Astrocyte (in vitro differentiated cells and primary cell): Measurements from ENCODE around the gene MYO5A. TPM values are rescaled to one million over a fixed set of nuclear protein-coding genes. Genes with fewer than 3 reads are reported as not detected.

Source experiments
- DNase-seq: peaks from one replicate; pipeline ENCODE4 v3.0.0-alpha.2; 2010; ENCODE audit warnings: low read depth
- FAIRE-seq: peaks from 2 replicates; lab custom pipeline; 2011; peaks lifted over from hg19 to GRCh38; lab: Jason Lieb, UNC
- H2AFZ ChIP-seq: 2 replicates; pipeline ENCODE4 v1.6.0; 2012; ENCODE audit warnings: low read depth, low read length, inconsistent platforms
- H3K27ac ChIP-seq: 2 replicates; pipeline ENCODE4 v1.5.1; 2011; ENCODE audit warnings: low read depth, low read length, inconsistent platforms
- H3K27me3 ChIP-seq: 2 replicates; pipeline ENCODE4 v1.6.0; 2011; ENCODE audit warnings: low read length, inconsistent platforms; ENCODE audit not compliant: insufficient read depth
- H3K36me3 ChIP-seq: 2 replicates; pipeline ENCODE4 v1.5.1; 2011; ENCODE audit warnings: low read length, inconsistent platforms; ENCODE audit not compliant: insufficient read depth
- H3K4me1 ChIP-seq: 2 replicates; pipeline ENCODE4 v1.5.1; 2011; ENCODE audit warnings: low read length, inconsistent platforms; ENCODE audit not compliant: insufficient read depth
- H3K4me2 ChIP-seq: 2 replicates; pipeline ENCODE4 v1.6.0; 2012; ENCODE audit warnings: low read length, inconsistent platforms
- H3K4me3 ChIP-seq: 2 replicates; pipeline ENCODE4 v1.5.1; 2011; ENCODE audit warnings: low read depth, mild to moderate bottlenecking, low read length, inconsistent platforms; ENCODE audit not compliant: insufficient read depth
- H3K79me2 ChIP-seq: 2 replicates; pipeline ENCODE4 v1.6.0; 2012; ENCODE audit warnings: mild to moderate bottlenecking, low read length, inconsistent platforms; ENCODE audit not compliant: insufficient read depth
- H3K9ac ChIP-seq: 2 replicates; pipeline ENCODE4 v1.6.0; 2012; ENCODE audit warnings: mild to moderate bottlenecking, low read length, inconsistent platforms
- H3K9me3 ChIP-seq: 2 replicates; pipeline ENCODE4 v1.5.1; 2012; ENCODE audit warnings: low read depth, mild to moderate bottlenecking, low read length, inconsistent platforms; ENCODE audit not compliant: insufficient read depth
- H4K20me1 ChIP-seq: 2 replicates; pipeline ENCODE4 v1.6.0; 2012; ENCODE audit warnings: low read length, inconsistent platforms; ENCODE audit not compliant: insufficient read depth
- H3K27ac Mint-ChIP-seq: one replicate; pipeline ENCODE4 v1.8.0; 2021; ENCODE audit warnings: mild to moderate bottlenecking, mixed read lengths; ENCODE audit not compliant: unreplicated experiment
- H3K27me3 Mint-ChIP-seq: one replicate; pipeline ENCODE4 v1.8.0; 2021; ENCODE audit warnings: low read depth, mixed read lengths; ENCODE audit not compliant: unreplicated experiment
- H3K36me3 Mint-ChIP-seq: one replicate; pipeline ENCODE4 v1.8.0; 2021; ENCODE audit warnings: low read depth, mixed read lengths; ENCODE audit not compliant: unreplicated experiment
- H3K4me1 Mint-ChIP-seq: one replicate; pipeline ENCODE4 v1.8.0; 2021; ENCODE audit warnings: low read depth, mixed read lengths; ENCODE audit not compliant: unreplicated experiment
- H3K4me3 Mint-ChIP-seq: one replicate; pipeline ENCODE4 v1.8.0; 2021; ENCODE audit warnings: mild to moderate bottlenecking, moderate library complexity, mixed read lengths; ENCODE audit not compliant: unreplicated experiment
- H3K9me3 Mint-ChIP-seq: one replicate; pipeline ENCODE4 v1.8.0; 2021; ENCODE audit warnings: mild to moderate bottlenecking, mixed read lengths; ENCODE audit not compliant: unreplicated experiment
- CTCF ChIP-seq: IDR thresholded peaks from 2 replicates; pipeline ENCODE4 v1.5.1; 2011; ENCODE audit warnings: low read depth, mild to moderate bottlenecking, inconsistent platforms, low read length, moderate library complexity; ENCODE audit not compliant: insufficient read depth
- EZH2 ChIP-seq: IDR thresholded peaks from 2 replicates; pipeline ENCODE4 v1.6.1; 2012; ENCODE audit warnings: mild to moderate bottlenecking, low read length, inconsistent platforms; ENCODE audit not compliant: insufficient read depth
- total RNA-seq: library from RNA; stranded (reverse); gene quantifications from 2 replicates; pipeline ENCODE4 v1.2.1, GENCODE V29; 2021

The MYO5A gene
- total RNA-seq, 1 donor from 2014 or later: 47.6 TPM

- Mint-ChIP-seq H3K36me3 (no peaks in the 10 kb centered on the region), H3K4me3 (no peak overlapping the region), H3K27me3 (no peaks in the 10 kb centered on the region), H3K27ac (no peak overlapping the region), H3K9me3 (no peaks in the 10 kb centered on the region), H3K4me1 (peaks cover 28% of the 10 kb centered on the region)
- Histone ChIP-seq H3K36me3 (no peaks in the 10 kb centered on the region), H3K4me1 (peaks cover 12% of the 10 kb centered on the region), H3K9me3 (no peaks in the 10 kb centered on the region), H2AFZ (no peak overlapping the region), H3K27ac (no peak overlapping the region), H3K4me2 (no peak overlapping the region), H3K79me2 (peaks cover 70% of the 10 kb centered on the region), H4K20me1 (peaks cover 58% of the 10 kb centered on the region), H3K4me3 (no peak overlapping the region), H3K9ac (no peak overlapping the region), H3K27me3 (no peaks in the 10 kb centered on the region)
- FAIRE-seq (no peak), DNase-seq (no peak)
- no peak for TF ChIP-seq EZH2
- TF ChIP-seq CTCF: no peak
Measured at GRCh38 chr15:52521682-52522081, 7.0 kb downstream of the MYO5A start.

GRCh38 chr15:52520421-52520820 lies 8.3 kb downstream of the MYO5A start:
- Mint-ChIP-seq H3K36me3 (no peaks in the 10 kb centered on the region), H3K4me1 (peaks cover 28% of the 10 kb centered on the region), H3K27me3 (no peaks in the 10 kb centered on the region), H3K9me3 (no peaks in the 10 kb centered on the region), H3K27ac (no peak overlapping the region), H3K4me3 (no peak overlapping the region)
- FAIRE-seq (no peak), DNase-seq (no peak)
- Histone ChIP-seq H3K36me3 (no peaks in the 10 kb centered on the region), H3K4me2 (no peak overlapping the region), H3K4me3 (no peak overlapping the region), H3K27ac (no peak overlapping the region), H3K27me3 (no peaks in the 10 kb centered on the region), H4K20me1 (peaks cover 58% of the 10 kb centered on the region), H3K4me1 (peaks cover 12% of the 10 kb centered on the region), H3K9ac (no peak overlapping the region), H2AFZ (no peak overlapping the region), H3K9me3 (no peaks in the 10 kb centered on the region), H3K79me2 (peaks cover 71% of the 10 kb centered on the region)
- TF ChIP-seq EZH2 (no peak), CTCF (no peak)

- Mint-ChIP-seq H3K27ac (peak overlapping the region; percentile 27), H3K4me1 (peaks cover 28% of the 10 kb centered on the region), H3K36me3 (no peaks in the 10 kb centered on the region), H3K9me3 (no peaks in the 10 kb centered on the region), H3K4me3 (no peak overlapping the region), H3K27me3 (no peaks in the 10 kb centered on the region)
- Histone ChIP-seq H3K4me3 (no peak overlapping the region), H3K36me3 (no peaks in the 10 kb centered on the region), H2AFZ (no peak overlapping the region), H3K79me2 (peaks cover 69% of the 10 kb centered on the region), H3K27me3 (no peaks in the 10 kb centered on the region), H3K4me2 (peak overlapping the region; percentile 12), H4K20me1 (peaks cover 62% of the 10 kb centered on the region), H3K9ac (no peak overlapping the region), H3K4me1 (peaks cover 11% of the 10 kb centered on the region), H3K9me3 (no peaks in the 10 kb centered on the region), H3K27ac (no peak overlapping the region)
- DNase-seq: peak; percentile 23
- TF ChIP-seq CTCF: no peak
- no peak for TF ChIP-seq EZH2
- FAIRE-seq: no peak
Measured at GRCh38 chr15:52518487-52519371, 10.0 kb downstream of the MYO5A start.
